ENCODE data around the gene SAMD1.
A peak's percentile ranks its signal among the peaks of the same experiment; 100 is the strongest.

Gene SAMD1

GRCh38 chr19:14059093-14059480 is 31.5 kb downstream of the SAMD1 start:
- TF ChIP-seq, protein P1, sequence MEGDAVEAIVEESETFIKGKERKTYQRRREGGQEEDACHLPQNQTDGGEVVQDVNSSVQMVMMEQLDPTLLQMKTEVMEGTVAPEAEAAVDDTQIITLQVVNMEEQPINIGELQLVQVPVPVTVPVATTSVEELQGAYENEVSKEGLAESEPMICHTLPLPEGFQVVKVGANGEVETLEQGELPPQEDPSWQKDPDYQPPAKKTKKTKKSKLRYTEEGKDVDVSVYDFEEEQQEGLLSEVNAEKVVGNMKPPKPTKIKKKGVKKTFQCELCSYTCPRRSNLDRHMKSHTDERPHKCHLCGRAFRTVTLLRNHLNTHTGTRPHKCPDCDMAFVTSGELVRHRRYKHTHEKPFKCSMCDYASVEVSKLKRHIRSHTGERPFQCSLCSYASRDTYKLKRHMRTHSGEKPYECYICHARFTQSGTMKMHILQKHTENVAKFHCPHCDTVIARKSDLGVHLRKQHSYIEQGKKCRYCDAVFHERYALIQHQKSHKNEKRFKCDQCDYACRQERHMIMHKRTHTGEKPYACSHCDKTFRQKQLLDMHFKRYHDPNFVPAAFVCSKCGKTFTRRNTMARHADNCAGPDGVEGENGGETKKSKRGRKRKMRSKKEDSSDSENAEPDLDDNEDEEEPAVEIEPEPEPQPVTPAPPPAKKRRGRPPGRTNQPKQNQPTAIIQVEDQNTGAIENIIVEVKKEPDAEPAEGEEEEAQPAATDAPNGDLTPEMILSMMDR (conservative IDR thresholded peaks at IDR 0.05; ENCODE audit: low read depth, low read length), result peak; percentile 88
- Histone ChIP-seq H3K4me2 (no peak overlapping the region), H3K9ac (no peak overlapping the region), H4K20me1 (ENCODE audit: insufficient read depth) (no peaks in the 10 kb centered on the region), H3K36me3 (ENCODE audit: insufficient read depth) (no peaks in the 10 kb centered on the region), H3K27me3 (ENCODE audit: insufficient read depth, low read depth) (peaks cover 5% of the 10 kb centered on the region; the same call in 1 of the 2 replicates), H3K4me3 (IDR thresholded peaks at IDR 0.05; ENCODE audit: insufficient read depth, low read depth, low read length) (no peak overlapping the region), H3K4me1 (ENCODE audit: low read depth, poor library complexity, severe bottlenecking) (no peaks in the 10 kb centered on the region), H3K27ac (no peak overlapping the region), H2AFZ (ENCODE audit: low read depth) (peak overlapping the region; percentile 61; the same call in 1 of the 2 replicates), H3K79me2 (ENCODE audit: insufficient read depth, low read depth) (no peaks in the 10 kb centered on the region)

GRCh38 chr19:14058182-14059092 is 32.1 kb downstream of the SAMD1 start:
- Histone ChIP-seq H3K4me2 (no peak overlapping the region), H3K79me2 (ENCODE audit: insufficient read depth, low read depth) (no peaks in the 10 kb centered on the region), H3K36me3 (ENCODE audit: insufficient read depth) (no peaks in the 10 kb centered on the region), H3K27me3 (ENCODE audit: insufficient read depth, low read depth) (peaks cover 5% of the 10 kb centered on the region; the same call in 1 of the 2 replicates), H3K27ac (no peak overlapping the region), H4K20me1 (ENCODE audit: insufficient read depth) (no peaks in the 10 kb centered on the region), H3K4me3 (IDR thresholded peaks at IDR 0.05; ENCODE audit: insufficient read depth, low read depth, low read length) (no peak overlapping the region), H3K9ac (no peak overlapping the region), H3K4me1 (ENCODE audit: low read depth, poor library complexity, severe bottlenecking) (no peaks in the 10 kb centered on the region), H2AFZ (ENCODE audit: low read depth) (peak overlapping the region; percentile 61; the same call in 1 of the 2 replicates)
- TF ChIP-seq, protein P1 (conservative IDR thresholded peaks at IDR 0.05; ENCODE audit: low read depth, low read length), result no peak

DNA sequence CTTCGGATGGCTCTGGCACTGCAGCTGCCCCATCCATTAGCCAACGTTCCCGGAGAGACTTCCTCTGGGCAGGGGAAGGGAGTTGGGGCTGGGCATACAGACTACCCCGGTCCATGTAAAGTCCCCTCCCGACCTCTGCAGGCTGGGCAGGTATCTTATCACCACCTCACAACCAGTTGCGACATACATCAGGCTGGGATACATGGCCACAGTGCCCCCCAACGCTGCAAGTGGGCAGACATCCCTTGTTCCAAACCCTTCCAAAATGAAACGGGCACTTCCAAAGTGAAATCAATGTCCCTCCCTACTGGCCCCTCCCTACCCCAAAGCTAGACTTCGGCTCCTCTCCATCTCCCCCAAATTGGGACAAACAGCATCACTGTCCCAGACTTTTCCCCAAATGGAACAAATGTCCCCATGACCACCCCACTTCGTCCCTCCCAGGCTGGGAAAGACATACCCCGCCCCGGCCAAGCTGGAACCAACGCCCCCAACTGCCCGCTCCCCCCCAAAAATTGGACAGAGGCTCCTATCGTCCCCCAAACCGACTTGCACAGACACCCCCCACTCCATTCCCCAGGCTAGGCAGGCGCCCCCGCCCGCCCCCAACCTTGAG is 33.7 kb downstream of the SAMD1 start:
- Histone ChIP-seq H4K20me1 (ENCODE audit: insufficient read depth) (no peaks in the 10 kb centered on the region), H3K4me2 (no peak overlapping the region), H3K27ac (no peak overlapping the region), H3K4me3 (IDR thresholded peaks at IDR 0.05; ENCODE audit: insufficient read depth, low read depth, low read length) (no peak overlapping the region), H3K36me3 (ENCODE audit: insufficient read depth) (no peaks in the 10 kb centered on the region), H3K27me3 (ENCODE audit: insufficient read depth, low read depth) (peaks cover 5% of the 10 kb centered on the region; the same call in 1 of the 2 replicates), H3K4me1 (ENCODE audit: low read depth, poor library complexity, severe bottlenecking) (no peaks in the 10 kb centered on the region), H3K79me2 (ENCODE audit: insufficient read depth, low read depth) (no peaks in the 10 kb centered on the region), H2AFZ (ENCODE audit: low read depth) (no peak overlapping the region), H3K9ac (no peak overlapping the region)
- TF ChIP-seq, protein P1 (conservative IDR thresholded peaks at IDR 0.05; ENCODE audit: low read depth, low read length), result no peak

DNA sequence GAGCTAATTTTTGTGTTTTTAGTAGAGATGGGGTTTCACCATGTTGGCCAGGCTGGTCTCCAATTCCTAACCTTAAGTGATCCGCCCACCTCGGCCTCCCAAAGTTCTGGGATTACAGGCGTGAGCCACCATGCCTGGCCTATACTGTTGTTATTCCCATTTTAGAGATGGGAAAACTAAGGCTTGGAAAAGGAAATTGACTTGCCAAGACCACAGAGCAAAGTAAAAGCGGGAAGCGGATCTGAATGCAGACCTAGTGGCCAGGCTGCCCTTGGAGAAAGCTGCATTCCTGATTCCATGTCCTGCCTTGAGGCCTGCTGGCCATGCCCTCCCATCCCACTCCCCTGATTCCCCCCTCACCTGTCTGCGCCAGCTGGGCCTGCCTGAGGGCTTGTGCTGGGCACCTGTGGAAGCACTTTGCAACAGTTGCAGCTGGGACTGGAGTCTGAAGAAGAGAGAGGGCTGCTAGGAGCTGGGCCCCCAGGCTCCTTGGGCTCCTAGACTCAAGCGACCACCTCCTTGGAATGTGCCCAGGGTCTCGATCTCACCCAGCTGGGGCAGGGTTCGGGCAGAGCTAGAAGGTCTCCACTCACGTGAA is 34.4 kb downstream of the SAMD1 start:
- no peak overlapping the region for H3K4me3 ChIP-seq (IDR thresholded peaks at IDR 0.05; ENCODE audit: insufficient read depth, low read depth, low read length)

More for the DNA sequence above, 34.4 kb downstream of the SAMD1 start:
- Histone ChIP-seq H3K9ac (no peak overlapping the region), H4K20me1 (ENCODE audit: insufficient read depth) (no peaks in the 10 kb centered on the region), H3K36me3 (ENCODE audit: insufficient read depth) (no peaks in the 10 kb centered on the region), H3K4me1 (ENCODE audit: low read depth, poor library complexity, severe bottlenecking) (no peaks in the 10 kb centered on the region), H3K79me2 (ENCODE audit: insufficient read depth, low read depth) (no peaks in the 10 kb centered on the region), H3K27ac (no peak overlapping the region), H2AFZ (ENCODE audit: low read depth) (no peak overlapping the region), H3K4me2 (no peak overlapping the region), H3K27me3 (ENCODE audit: insufficient read depth, low read depth) (peaks cover 3% of the 10 kb centered on the region; the same call in 1 of the 2 replicates)
- TF ChIP-seq, protein P1 (conservative IDR thresholded peaks at IDR 0.05; ENCODE audit: low read depth, low read length), result no peak

Data from KMS-11 (cell line).